Measurements from ENCODE around the gene STYXL2.

STYXL2 gene

DNA sequence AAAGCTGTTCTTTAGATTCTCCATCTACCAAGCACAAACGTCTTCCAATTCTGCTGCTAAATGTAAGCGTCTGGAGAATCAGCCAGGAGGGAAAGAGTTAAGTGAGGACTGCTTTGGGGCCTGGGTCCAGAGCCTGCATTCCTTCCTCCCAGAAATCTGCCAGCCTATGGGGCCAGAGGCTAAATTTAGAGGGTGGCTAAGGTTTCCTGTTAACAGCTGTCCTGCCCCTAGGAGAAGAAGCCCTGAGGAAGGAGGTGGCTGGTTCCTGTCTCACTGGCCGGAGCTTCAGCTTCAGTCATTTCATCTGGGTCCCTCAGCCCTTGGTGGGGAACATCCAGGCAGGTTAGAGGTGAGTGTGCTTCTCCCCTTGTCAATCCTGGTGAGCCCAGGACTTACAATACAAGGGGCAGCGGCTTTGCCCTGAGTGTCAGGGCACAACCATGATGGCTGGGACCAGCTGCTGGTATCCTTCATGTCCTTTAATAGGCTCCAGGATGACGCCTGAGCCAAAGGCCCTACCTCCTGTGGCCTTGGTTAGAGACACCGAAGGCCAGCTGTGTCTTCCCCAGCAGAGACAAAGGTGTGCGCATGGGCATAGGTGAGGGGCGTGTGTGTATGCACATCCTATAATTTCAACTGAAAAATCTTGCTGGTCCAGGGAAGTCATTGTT is at the start of gene STYXL2:
STYXL2 (plus strand) TSS at position 230 of the 671 bp plus-strand sequence. CDS start 775 bp downstream, outside the sequence.
- no peak for DNase-seq

DNA sequence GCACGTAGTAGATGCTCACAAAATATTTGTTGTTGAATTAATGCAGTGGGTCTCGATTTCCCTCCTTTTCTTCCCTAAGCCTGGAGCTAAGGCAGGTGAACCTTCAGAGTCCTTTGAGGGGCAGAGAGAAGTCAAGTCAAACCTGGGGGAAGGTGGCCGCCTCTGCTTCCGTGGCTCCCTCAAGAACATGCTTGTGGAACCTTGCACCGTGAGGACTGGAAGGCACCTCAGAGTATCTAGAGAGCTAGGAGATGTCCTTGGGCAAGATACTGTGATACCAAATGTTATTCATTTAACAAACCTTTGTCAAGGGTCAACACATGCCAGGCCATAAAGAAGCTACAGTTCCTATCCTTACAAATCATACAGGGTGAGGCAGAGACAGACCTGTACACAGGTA is 42.0 kb upstream of the STYXL2 start:
- DNase-seq = no peak

DNA sequence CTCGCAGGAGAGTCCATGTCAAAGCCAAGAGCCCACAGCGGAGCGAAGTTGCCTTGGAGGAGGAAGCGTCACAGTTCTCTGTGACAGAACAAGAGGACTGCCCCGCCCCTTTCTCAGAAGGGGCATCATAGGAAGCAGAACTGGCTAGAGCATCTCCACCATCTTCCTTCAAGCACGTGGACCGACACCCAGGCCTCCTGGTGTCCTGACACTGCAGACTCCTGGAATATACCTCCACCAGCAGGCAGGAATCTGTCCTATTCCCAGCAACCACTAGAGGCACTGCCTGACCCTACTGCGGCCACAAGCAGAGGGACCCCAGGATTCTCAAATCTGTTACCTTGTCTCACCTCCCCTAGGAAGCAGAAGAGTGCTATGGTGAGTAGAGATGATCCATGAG is 41.5 kb upstream of the STYXL2 start:
- DNase-seq = peak; percentile 15

DNA sequence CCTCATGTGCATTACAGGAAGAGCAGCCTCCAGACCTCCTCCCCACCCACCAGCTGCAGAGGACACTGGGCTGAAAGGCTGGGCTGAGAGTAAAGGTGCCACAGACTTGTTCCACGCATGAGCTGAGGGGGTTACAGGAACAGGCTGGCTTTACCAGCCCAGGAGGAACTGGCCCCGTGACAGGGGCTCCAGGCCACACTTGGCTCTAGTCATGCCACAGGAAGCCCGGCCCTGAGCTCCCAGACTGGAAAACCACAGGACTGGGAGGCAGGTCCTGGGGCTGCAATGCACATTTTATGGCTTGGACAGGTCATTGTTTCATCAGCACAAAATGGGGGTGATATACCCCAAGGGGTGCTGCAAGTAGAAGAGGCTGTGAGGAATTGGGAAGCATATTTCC is 39.3 kb upstream of the STYXL2 start:
- no peak for DNase-seq

DNA sequence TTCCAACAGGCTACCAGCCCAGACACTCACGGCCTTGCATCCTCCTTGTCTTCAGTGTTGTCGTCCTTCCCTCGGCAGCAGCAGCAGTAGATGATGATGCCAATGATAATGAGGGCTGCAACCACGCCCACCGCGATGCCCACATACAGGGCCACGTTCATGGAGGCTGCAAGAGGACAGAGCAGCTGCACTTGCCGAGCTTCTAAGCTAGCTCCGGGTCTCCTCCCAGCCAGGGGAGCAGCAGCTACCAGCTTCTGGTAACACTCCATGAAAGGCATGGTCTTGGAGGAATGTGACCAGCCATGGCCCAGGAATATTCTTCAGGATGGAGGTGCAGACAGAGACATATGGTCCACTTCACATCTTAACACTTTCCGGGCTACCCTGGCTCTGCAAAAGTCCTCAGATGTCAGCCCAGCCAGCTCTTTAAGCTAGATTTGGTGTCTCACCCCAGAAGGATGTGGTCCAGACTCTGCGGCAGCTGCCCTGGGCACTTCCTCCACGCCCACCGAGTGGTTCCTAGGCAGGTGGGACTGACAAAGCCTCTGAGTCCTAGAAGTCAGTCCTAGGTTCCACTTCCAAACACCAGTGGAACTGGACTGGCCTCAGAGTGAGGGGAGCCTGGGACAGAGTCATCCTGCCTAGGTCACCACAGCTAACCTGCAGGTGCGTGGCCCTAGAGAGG is 38.8 kb upstream of the STYXL2 start:
- no peak for DNase-seq

DNA sequence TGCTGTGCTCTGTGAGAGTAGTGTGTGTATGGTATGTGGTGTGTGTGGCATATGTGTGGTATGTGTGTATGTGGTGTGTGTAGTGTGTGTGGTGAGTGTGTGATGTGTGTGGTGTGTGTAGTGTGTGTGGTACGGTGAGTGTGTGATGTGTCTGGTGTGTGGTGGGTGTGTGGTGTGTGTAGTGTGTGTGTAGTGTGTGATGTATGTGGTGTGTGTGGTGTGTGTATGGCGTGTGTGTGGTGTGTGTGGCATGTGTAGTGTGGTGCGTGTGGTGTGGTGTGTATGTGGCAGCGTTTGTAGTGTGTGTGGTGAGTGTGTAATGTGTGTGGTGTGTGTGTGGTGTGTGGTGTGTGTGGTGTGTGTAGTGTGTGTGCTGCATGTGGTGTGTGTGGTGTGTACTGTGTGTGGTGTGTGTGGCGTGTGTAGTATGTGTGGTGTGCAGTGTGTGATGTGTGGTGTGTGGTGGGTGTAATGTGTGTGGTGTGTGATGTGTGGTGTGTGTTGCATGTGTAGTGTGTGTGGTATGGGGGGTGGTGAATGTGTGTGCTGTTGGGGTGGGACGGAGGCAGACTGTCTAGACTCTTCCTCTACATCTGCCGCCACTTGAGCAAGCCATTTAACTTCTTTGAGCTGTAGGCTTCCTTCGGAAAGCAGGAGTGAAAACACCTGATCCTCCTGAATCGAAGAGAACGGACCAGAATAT is 37.2 kb upstream of the STYXL2 start:
- DNase-seq = no peak

DNA sequence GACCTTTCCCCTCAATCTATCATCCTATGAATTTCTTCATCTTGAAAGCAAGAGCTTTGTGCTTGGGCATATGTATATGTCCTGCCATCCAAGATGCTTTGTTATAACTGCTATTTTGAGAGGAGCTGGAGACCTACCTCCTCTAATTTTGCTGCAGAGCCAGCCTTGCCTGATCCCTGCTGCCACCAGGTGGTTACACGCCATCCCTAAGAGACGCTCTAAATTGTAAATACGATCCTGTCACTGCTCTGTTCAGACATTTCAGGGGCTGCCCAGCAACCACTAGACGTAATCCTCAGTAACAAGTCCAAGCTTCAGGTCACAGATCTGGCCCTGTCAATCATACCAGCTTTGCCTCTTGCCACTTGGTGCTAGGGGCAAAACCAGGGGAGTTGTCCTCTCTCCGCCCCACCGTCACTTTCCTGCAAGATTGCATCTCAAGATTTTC is 36.6 kb upstream of the STYXL2 start:
- DNase-seq = peak; percentile 77

DNA sequence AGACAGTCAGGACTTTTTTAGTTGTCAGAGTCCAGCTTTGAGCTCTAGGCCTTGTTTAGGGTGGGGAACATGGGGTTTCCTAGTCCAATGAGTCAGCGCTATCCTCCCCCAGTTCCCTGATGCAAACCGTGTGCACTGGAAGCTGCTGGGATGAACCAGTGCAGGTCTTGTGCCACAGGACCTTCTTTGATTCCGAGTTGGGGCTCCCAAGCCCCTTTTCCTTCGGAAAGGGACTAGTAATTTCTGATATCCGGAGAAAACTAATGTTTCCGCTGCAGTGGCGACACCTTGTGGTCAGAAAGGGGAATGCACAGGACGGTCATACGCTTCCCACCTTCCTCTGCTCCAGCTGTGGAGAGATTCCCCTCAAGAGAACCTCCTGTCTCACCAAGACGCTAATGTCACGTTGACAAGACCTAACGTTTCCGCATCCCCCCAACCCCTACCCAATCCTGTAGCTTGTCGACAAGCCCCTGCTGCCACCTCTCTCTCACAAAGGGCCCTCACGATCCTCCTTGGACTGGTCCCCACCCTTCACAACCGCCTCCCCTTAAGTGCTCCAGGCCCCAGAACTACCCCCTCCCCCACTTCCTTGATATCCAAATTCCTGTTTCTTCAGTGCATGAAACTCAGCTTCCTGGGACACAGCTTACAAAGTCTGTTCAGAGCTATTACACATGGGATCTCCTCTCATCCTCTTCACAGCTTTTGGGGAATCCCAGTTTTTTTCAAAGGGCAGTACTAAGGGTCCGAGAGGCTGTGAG is 34.6 kb upstream of the STYXL2 start:
- peak; percentile 79 for DNase-seq

DNA sequence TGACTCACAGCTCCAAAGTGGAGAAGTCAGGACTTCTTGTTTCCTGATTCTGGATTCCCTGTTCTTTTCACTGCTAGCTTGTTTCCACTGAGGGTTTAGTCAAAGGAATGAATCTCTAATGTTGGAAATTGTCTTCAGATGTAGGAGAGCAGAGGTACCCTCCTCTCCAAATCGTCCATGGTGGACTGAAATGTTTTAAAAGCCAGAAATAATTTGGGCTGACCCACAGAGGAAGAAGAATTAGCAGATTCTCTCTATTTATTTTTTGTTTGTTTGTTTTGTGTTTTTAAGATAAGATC is 34.1 kb upstream of the STYXL2 start:
- DNase-seq = no peak

DNA sequence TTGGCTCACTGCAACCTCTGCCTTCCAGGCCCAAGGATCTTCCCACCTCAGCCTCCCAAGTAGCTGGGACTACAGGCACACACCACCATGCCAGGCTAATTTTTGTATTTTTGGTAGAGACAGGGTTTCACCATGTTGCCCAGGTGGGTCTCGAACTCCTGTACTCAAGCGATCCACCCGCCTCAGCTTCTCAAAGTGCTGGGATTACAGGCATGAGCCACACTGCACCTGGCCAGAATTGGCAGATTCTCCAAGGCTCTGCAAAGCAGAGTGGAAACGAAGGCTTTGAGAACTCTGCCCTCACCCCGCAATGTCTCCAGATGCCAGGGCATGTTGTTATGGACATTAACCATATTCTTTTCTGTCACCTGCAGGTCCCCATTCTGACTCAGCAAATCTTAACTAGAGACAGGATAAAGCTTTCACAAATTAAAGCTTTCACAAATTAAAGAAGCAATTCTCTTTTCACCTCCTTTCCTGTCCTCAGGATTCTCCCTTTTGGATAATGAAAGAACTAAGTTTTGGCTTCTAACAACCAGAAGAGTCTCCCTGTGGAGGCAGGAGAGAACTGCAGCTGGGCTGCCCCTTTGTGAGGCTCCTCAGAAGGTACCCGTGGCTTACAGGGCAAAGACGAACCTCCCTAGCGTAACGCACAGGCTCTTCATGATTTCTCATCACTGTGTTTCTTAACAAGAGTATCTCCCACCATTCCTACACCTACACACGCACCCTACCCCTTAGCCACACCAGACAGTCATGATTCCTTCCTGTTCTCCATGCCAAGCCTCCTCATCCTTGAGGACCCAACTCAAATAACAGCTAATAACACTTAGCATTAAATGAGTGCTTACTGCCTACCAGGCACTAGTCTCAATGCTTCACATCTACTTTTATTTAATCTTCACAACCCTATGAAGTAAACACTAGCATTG is 33.5 kb upstream of the STYXL2 start:
- DNase-seq = peak; percentile 31

DNA sequence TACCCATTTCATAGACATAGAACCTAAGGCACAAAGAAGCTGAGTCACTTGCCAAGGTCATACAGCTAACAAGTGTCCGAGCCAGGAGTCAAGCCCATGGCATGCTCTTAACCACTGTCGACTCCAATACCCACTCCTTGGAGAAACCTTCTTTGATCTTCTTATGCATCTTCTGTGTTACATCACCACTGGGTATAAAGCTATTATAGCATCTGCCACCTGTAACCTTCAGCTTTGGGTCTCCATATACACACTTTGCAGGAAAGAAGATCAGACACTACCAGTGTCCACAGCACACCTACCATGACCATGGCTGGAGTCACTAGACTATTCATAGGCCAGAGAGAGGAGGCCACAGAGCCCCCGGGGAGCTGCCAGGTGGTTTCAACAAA is 32.8 kb upstream of the STYXL2 start:
- no peak for DNase-seq

DNA sequence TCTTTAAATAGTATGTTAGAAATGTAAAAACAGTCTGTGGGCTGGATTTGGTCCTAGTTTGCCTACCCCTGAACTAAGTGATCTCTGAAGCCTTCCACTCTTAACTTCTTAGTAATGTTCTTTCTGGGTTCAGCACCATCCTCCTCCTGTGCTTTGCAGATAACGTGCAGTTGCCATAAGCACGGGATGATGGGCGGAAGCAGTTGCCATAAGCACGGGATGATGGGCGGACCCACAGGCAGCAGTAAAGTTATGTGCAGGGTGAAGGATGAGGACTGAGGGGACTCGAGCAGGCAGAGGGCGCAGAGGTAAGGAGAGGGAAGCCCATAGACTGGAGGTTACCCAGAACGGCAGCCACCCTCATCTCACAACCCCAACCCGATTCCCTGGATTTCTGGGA is 29.3 kb upstream of the STYXL2 start:
- DNase-seq = peak; percentile 41

DNA sequence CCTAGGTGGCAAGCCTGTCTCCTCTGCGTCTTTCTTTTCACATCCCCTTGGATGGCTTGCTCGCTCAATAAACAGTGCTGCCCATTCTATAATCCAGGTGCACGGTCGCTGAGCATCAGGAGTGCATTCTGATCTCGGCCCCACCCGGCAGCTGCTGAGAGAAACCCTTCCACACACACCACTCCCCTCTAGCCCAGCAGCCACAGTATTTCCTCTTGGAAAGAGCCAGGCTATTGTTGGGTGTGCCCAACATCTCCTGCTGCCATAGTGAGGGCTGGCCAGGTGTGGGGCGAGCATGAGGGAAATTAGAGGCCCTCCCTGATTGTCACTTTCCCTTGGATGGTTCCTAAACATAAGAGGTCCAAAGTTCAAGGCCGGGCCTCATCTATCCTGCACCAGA is 28.4 kb upstream of the STYXL2 start:
- no peak for DNase-seq

DNA sequence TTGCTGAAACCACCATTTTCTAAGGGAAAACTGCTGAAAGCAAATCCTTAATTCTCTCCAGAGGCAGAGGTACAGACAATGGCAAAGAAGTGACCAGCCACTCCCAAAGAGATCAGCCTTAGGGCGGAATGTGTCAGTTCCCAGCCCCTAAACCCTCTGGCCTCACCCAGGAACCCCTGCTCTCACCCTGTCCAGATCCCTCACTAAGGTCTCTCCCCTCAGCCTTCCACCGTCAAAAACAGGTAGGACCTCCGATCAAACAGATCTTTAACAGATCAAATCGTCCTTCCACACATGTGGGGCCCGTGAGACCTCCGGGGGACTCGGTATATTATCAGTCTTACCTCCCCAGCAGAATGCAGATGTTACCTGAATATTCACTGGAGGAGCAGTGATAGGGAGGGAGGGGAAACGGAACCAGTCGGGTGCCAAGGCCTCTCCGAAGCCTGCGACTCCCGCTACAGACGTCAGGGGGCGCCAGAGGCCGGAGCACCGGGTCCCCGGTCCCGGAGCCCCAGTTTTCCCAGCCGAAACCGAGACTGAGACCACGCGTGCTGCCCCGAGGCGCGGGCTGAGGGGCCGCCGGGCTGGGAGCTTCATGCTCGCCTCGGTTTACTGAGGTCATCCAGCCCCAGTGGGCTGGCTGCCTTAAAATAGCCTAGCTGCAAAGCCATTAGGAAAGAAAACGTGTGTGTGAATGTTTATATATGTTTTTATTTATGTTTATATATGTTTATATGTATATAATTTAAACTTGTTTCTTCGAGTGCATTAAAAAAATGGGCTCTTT is 27.3 kb upstream of the STYXL2 start:
- DNase-seq = peak; percentile 80

DNA sequence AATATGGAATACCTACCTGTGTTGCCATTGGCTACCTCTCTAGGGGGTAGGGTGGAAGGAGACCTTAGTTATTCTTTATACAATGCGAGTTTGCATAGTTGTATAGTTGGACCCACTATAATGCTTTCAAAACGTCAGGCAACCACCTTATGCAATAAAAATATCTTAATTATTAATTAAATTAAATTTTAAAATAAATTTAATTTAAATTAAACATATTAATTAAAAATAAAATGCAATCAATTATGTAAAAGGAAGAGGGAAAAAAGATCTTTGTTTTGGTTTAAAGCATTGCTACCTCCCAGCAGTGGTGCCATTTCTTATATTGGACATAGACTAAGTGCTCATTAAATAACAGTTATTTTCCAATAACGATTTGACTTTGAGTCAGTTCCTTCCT is 26.0 kb upstream of the STYXL2 start:
- DNase-seq = no peak

DNA sequence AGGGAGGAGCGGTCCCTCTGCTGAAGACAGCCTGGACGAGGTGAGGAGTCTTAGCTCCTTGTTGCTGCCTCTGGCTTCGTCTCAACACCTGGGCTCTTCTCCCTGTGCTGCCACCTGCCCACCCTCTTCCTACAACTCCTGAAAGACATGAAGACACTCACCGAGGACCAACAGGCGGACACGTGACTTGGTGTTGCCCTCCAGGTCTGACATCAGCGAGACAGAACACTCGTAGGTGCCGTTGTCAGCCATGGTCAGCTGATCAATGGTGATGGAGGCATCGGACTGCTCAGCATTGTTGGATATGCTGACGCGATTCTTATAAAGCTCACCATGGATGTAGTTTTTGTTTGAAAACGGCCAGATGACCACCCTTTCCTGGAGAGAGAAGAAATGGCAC is 25.1 kb upstream of the STYXL2 start:
- DNase-seq = no peak

DNA sequence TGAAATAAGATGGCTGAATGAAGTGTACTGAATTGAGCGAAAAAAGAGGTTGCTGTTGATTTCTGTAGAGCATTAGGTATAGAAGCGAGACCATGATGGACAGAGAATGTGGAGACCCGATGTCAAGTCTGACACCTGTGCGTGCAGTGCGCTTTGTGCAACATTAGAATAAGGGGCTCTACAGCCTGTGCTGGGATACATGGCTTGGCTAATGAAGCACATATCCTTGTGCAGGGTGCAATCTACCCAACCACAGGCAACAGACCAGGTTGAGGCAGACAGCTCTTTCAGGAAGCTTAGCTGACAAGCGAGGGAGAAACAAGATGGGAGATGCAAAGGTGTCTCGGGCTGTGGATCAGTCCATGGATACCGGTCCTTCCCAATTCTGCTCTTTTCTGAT is 22.6 kb upstream of the STYXL2 start:
- DNase-seq = no peak

DNA sequence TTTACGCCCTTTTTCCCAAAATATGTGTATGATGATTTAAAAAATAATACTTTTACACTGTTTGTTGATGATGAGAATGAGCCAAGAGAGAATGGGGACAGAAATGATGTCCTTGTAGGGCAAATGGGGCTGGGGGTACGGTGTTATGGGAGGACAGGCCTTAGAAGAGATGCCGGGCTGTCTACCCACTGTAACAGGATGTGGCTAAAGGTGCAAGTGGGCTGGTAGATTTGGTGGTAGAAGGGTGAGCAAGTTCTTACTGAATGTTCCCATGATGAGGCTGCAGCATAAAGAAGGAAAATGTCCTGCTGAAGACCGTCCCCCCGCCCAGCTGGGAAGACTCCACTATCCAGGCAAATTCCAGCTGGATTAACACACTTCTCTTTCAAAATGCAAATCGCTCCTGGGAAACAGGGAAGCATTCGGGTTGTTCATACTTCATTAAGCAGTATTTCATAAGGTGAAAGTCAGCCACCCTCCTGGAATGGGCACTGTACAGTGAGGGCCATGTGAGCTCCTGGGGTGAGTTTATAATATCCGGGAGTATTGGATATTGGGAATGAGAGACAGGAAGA is 17.7 kb upstream of the STYXL2 start:
- DNase-seq = no peak

DNA sequence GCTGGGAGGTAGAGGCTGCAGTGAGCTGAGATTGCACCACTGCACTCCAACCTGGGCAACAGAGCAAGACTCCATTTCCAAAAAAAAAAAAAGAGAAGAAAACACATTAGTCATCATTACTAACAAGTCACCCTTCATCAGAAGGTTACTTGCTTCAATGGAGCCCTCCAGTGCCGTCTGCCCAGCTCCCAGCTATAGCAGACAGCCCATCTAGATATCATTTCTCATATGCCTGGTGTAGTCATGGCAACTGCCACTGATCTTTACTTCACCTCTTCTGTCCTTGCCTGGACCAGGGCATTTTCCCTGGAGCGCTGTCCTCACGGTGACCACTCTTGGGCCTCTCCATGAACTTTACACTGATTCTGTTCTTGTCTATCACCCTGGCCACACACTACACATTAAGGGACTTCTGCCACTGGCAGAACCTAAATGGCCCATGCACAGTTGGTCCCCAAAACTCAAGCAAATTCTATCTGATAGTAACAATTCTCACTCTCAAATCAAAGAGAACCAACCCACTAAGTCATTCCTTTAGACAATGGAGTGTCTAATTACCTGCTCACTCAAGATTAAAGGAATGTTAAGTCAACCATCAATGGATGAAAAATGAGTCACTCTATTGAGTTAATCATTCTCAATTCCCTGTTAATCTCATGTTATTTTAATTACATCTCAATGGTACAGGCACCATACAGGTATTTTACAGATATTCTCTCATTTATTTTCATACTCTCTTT is 16.6 kb upstream of the STYXL2 start:
- no peak for DNase-seq

DNA sequence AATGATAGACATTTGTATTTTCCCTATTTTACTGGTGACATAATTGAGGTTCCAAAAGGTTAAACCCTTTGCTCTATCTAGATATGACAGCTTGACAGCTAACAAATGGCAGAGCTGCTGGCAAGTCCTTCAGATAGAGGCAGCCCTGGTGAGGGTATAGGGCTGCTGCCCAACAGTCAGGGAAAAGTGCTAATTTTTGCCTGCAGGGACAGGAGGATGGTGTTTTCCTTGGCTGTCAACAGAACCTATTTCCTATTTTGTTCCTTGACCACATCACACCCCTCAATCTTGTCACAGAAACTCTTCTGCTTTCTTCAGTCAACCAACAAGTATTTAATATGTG is 16.0 kb upstream of the STYXL2 start:
- no peak for DNase-seq
